Amniotic epithelial cell (primary cell): Measurements from ENCODE around the gene DAP.
"Not testable (repeated sequence)": the region's sequence is repeated elsewhere in the genome, so short reads cannot be mapped to it uniquely, and the experiment has no call there.

Source experiments
- DNase-seq: peaks from one replicate; pipeline ENCODE4 v3.0.0-alpha.2; 2010; ENCODE audit warnings: low read depth

DAP gene

DNA sequence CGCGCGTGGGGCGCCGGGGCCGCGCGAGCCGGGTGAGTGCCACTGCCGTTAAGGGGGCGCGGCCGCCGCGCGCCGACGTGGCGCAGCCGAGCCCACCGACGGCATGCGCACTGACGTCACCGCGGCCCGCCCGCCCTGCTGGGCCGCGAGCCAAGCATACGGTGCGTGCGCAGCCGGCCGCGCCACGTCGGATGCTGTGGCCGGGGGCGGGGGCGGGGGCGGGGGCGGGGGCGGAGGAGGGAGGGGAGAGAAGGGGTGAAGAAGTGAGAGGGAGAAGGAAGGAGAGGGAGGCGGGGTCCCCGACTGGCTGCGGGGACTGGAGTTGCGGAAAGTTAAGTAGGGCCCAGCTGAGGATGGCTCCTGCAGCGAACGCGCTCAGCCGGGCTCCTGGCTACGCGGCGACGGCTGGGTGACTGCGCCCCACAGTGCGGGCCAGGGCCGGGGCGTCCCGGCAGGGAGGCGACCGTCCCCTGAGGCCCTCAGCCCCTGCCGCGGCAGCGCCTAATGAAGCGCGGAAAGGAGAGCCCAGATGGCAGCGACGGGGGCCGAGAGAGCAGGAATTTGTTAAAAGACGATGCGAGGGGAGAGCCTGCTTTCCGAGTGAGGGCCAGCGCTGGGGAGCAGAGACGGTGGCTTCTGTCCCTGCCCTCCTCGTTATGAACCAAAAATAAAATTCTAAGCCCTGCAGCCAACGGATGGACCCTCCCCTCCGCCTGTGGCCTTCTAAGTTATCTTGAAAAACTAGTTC lies at the start of gene DAP:
Gene DAP, minus strand, starts transcription at position 50 of the 748 bp plus-strand sequence. CDS start 166 bp downstream, outside the sequence.
- peak; percentile 79 for DNase-seq

GRCh38 chr5:10808347-10809226 lies 47.6 kb upstream of the DAP start:
- peak; percentile 66 for DNase-seq

GRCh38 chr5:10801931-10802666 lies 41.1 kb upstream of the DAP start:
- no peak for DNase-seq

- no peak for DNase-seq
Observed at GRCh38 chr5:10800852-10801251, 39.8 kb upstream of the DAP start.

DNA sequence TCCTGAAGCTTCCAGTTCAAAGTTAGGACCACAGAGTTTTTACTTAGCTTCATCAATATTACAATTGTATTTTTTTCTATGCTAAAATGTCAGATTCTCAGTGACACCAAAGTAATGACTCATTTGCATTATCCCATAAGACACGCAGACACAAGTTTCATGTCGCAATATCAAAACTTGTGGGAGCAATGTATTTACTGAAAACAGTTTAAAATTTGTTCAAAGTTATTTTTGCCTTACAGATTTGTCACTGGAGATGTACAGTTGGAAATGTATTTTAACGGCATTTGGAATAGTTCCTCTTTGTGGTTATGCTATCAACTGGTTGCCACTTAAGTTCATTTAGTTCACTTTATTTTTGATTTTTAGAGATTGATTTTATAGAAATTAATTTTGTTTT lies 36.2 kb upstream of the DAP start:
- peak; percentile 46 for DNase-seq

DNA sequence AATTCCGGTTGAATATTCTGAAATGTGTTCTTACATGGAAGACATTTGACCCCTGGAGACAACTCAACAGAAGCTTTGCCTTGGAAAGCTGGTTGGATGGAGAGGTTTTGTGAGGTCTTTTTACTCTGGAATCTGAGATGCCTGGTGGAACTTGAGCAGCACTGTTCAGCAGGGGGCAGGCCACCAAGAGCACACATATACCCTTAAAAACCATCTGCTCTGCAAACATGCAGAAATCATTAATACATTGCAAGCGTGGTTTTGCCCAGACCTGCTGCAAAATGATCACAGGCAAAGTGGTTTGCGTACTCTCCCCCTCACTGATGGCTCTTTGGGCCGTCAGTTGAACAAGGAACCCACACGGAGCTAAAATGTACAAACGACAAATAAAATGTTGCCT lies 32.8 kb upstream of the DAP start:
- DNase-seq, result no peak

DNA sequence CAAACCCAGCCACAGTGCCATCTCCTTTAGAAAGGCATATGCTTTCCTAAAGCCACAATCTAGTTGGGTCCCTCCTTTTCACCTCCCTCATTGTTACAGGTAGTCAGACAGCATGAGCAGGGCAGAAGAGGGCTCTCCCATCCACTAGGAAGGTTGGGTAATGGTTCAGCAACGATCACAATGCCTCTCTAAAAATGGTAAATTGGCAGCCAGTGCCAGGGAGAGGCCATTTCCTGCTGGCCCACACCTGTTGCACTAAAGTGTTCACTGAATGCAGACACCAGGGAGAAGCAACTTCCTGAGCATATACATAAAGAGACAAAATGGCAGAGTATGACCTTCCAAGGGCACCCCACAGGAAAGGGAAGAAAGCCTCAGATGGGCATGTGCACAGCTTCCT lies 31.3 kb upstream of the DAP start:
- no peak for DNase-seq

DNA sequence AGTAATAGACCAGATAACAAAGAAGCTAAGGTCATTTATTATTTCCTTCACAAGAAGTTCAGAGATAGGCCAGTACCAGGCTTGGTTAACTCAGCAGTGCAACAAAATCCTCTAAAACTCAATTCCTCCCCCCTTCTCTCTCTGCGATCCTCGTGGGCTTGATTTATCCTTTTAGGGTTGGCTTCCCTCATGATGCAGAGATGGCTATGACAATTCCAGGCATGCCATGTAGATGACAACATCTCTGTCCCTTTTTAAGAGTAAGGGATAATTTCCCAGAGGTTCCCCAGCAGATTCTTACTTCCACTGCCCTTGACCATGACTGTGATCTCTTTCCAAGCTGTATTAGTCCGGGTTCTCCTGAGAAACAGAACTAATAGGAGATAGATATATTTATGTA lies 28.7 kb upstream of the DAP start:
- no peak for DNase-seq

GRCh38 chr5:10789021-10789420 lies 28.0 kb upstream of the DAP start:
- peak; percentile 93 for DNase-seq

GRCh38 chr5:10788358-10788757 lies 27.3 kb upstream of the DAP start:
- no peak for DNase-seq

GRCh38 chr5:10786835-10787234 lies 25.8 kb upstream of the DAP start:
- no peak for DNase-seq

DNA sequence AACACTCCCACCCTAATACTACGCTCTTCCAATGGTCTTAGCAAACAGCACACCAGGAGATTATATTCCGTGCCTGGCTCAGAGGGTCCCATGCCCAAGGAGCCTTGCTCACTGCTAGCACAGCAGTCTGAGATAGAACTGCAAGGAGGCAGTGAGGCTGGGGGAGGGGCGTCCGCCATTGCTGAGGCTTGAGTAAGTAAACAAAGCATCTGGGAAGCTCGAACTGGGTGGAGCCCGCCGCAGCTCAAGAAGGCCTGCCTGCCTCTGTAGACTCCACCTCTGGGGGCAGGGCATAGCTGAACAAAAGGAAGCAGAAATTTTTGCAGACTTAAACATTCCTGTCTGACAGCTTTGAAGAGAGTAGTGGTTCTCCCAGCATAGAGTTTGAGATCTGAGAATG lies 19.2 kb upstream of the DAP start:
- DNase-seq, result not testable (repeated sequence)

- no peak for DNase-seq
Observed at GRCh38 chr5:10779592-10779991, 18.6 kb upstream of the DAP start.

GRCh38 chr5:10778179-10778910 lies 17.3 kb upstream of the DAP start:
- peak; percentile 29 for DNase-seq

GRCh38 chr5:10775646-10776045 lies 14.6 kb upstream of the DAP start:
- no peak for DNase-seq

DNA sequence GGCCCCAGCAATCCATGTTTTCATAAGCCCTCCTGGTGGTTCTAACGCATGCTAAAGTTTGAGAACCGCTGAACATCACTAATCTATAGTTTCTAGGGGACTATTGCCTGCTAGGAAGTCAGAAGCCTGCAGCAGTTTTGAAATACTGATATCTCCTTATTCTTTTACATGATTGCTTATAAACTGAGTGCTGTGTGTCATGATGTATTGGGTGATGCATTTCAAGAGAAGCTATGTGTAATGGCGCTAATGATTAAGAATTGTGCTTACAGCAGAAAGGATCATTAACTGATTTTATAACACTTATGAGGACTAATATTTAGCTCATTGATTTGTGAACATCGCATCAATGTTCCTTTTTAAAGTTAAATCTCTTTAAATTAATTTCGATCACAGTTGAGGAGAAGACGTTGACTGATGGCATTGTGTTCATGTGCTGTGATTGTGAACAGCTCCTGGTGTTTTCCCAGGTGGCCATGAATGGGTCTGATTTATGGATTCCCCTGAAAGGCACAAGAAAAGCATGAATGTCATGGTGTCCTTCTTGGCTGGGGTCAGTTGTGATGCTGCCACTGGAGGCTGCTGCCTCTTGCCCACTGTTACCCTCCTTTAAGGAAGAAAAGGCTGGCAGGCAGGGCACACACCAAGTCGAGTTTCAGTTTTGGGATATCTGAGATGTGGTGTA lies 12.0 kb upstream of the DAP start:
- DNase-seq, result no peak

- DNase-seq, result no peak
Observed at GRCh38 chr5:10768328-10768899, 7.4 kb upstream of the DAP start.

DNA sequence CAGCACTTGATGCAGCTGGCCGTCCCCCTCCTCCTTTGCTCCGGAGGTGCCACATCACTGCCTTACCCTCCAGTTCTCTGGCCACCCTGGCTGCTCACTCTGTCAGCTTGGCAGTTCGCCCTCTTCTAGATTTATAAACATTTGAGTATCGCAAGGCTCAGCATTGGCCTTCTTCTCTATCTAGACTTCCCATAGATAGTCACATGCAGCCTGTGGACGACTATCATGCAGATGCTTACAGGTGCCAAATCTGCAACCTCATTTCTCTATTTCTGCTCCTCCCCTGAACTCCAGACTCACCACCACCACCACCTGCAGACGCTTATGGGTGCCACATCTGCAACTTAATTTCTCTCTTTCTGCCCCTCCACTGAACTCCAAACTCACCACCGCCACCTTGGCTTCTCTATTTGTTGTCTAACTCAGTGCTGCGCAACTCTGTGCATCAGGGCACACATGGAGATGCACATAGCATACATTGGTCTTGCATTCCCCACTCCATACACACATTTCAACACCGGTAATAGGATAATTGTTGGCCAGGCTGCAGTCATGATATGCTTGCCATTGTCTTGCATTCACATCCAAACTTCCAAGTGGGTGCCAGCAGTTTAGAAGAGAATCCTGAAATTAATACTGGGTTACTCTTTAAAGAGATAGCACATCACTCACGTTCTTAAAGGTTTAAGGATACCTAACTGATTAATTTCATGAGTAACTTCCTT lies 1.9 kb upstream of the DAP start:
- no peak for DNase-seq

DNA sequence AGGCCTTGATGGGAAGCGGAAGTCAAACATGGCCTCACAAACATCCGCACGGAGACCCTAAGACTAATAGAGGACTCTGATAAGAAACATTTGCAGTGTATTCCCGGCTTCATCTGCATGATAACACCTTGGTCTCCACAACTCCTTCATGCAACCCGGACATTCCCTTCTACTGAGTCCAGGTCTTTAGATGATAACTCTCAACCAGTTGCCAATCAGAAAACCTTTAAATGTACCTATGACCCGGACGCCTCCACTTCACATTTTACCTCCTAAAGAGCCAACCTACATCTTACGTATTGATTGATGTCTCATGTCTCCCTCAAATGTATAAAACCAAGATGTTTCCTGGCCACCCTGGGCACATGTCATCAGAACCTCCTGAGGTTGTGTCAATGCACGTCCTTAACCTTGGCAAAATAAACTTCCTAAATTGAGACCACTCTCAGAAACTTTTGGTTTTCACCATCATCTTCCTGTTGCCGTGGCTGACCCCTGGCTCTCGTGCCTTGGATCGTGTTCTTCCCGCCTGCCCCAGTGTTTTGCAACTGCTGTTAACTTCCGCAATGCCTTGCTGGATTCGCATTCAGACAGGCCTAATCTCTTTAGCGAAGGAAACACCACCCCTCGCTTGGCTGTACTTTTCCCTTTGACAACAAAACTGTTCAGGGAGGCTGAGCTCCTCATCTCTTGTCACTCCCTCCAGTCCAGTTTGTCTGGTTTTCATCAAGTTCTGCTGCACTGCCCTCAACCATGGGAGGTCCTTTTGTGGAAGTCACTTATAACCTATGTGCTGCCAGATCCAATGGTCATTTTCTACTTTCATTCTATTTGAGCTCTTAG lies 1.1 kb upstream of the DAP start:
- peak; percentile 63 for DNase-seq

- no peak for DNase-seq
Observed at GRCh38 chr5:10760921-10761184, 181 bp downstream of the DAP start.
